H1 (cell line): ENCODE measurements around the gene DKKL1. TPM values are rescaled to one million over a fixed set of nuclear protein-coding genes. Genes with fewer than 3 reads are reported as not detected.

Source experiments
- ATF2 ChIP-seq: IDR thresholded peaks from 2 replicates; pipeline ENCODE4 v1.6.1; 2012; ENCODE audit warnings: low read length, inconsistent platforms
- ATF3 ChIP-seq: IDR thresholded peaks from 2 replicates; pipeline ENCODE4 v1.6.1; 2011; ENCODE audit warnings: low read depth, mild to moderate bottlenecking, low read length; ENCODE audit not compliant: insufficient read depth
- EZH2 ChIP-seq: fragments of 200-600 bp; sonication (generic); IDR thresholded peaks from 2 replicates; pipeline ENCODE4 v1.7.1; 2012; ENCODE audit warnings: low read depth, mild to moderate bottlenecking, moderate library complexity, low read length, inconsistent platforms; ENCODE audit not compliant: severe bottlenecking
- JUN ChIP-seq: IDR thresholded peaks from 2 replicates; pipeline ENCODE4 v1.6.1; 2011; ENCODE audit warnings: low read depth, mild to moderate bottlenecking, improper control_type of control experiment, low read length
- TAF1 ChIP-seq: IDR thresholded peaks from 2 replicates; pipeline ENCODE4 v1.6.1; 2011; ENCODE audit warnings: mild to moderate bottlenecking, low read depth, low read length
- ZNF274 ChIP-seq: IDR thresholded peaks from 2 replicates; pipeline ENCODE4 v1.7.0; 2012; ENCODE audit warnings: low read length, borderline replicate concordance; ENCODE audit errors: extremely low read depth
- polyA plus RNA-seq, 7 experiments: library from polyadenylated mRNA; depleted of rRNA in 3 of 7; stranded (reverse) in 5 of 7; unstranded in 2 of 7; fragments of >200 nt in 5 of 7; fragments of 200-250 nt in 2 of 7; gene quantifications; 1 replicate in 5 of 7; 2 replicates in 1 of 7; 4 replicates in 1 of 7; pipeline versions ENCODE4 v1.2.1 to v1.2.3, GENCODE V29; 2011 to 2013; ENCODE audit warnings: missing spikeins in 2 of 7, mixed read lengths in 2 of 7
- total RNA-seq: library from RNA; stranded (reverse); fragmentation: NEBNext Ultra II Directional; extraction: Animal tissue kit (Norgen Biotek cat#: 25700); gene quantifications from 2 replicates; pipeline ENCODE4 v1.2.1, GENCODE V29; 2021

The DKKL1 gene
- total and polyA plus RNA-seq, 2 of the 8 experiments (the other 6 are each of a cell fraction or from before 2014, with no cell fraction given), result 2.6 to 6.8 TPM

DNA sequence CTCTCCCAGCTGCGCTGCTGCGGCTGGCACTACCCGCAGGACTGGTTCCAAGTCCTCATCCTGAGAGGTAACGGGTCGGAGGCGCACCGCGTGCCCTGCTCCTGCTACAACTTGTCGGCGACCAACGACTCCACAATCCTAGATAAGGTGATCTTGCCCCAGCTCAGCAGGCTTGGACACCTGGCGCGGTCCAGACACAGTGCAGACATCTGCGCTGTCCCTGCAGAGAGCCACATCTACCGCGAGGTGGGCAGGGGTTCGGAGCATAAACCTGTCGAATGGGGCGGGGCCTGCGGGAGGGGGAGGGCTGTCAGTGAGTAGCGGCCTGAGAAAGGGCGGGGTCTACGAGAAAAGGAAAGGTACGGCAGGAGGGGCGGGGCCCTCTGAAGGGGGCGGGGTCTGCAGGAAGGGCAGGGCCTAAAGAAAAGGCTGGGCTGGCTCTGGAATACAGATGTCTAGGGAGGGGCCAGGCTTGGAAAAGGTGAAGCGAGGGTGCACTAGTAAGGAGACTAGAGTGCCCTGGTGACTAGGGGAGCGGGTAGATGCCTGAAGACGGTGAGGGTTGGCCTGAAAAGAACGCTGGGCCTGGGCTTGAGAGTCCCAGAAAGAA is 24.9 kb upstream of the DKKL1 start (continued):
- TF ChIP-seq JUN (no peak), ZNF274 (no peak), TAF1 (peak; percentile 59; the same call in 1 of the 2 replicates), ATF3 (no peak), ATF2 (peak; percentile 23; the same call in 1 of the 2 replicates), EZH2 (no peak)
